HG03378 (cell line): ENCODE results near the gene SYNE1.
"Not testable (repeated sequence)": the region's sequence is repeated elsewhere in the genome, so short reads cannot be mapped to it uniquely, and the experiment has no call there.

Experiments used
- ATAC-seq: cut with Tn5 transposase; IDR thresholded peaks from one replicate; pipeline ENCODE4 v1.9.1; 2021; ENCODE audit warnings: mild to moderate bottlenecking, moderate library complexity; ENCODE audit not compliant: unreplicated experiment

SYNE1 gene

DNA sequence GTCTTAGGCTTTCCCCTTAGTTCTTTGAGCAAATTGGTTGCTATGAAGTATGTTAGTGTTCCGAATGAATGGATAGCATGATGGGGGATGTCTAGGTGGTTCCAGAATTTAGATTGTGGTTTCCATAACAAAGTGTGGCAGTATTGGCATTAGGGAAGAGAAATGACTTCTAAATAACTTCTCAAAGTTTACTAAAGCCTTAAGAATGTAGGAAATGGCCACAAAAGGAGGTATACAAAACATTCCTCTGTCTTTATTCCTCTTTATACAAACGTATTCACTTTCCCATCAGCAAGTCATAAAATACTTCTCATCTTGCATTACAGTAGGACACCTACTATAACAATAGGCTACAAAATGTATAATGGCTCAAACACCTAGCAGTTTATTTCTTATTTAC, 550.1 kb downstream of the SYNE1 start:
- ATAC-seq = no peak

GRCh38 chr6:152086223-152086873, 550.8 kb downstream of the SYNE1 start:
- ATAC-seq = no peak

DNA sequence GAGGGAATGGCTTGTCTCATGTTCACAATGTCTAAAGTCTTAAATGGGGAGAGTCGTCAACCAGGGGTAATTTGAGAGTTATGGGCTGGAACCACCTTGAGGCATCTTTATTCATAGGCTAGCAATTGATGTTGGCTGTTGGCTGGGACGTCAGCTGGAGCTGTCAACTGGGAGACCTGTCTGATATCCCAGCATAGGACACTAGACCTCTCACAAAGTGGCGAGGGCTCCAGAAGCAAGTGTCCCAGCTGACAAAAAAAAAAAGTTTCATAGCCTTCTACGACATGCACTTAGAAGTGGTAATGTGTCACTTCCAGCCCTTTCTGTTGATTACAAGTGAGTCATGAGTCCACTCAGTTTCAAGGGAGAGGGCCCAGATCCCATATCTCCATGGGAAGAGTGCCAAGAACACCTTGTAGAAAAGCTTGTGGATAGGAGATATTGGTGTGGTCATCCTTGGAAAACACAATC, 551.7 kb downstream of the SYNE1 start:
- ATAC-seq = no peak

DNA sequence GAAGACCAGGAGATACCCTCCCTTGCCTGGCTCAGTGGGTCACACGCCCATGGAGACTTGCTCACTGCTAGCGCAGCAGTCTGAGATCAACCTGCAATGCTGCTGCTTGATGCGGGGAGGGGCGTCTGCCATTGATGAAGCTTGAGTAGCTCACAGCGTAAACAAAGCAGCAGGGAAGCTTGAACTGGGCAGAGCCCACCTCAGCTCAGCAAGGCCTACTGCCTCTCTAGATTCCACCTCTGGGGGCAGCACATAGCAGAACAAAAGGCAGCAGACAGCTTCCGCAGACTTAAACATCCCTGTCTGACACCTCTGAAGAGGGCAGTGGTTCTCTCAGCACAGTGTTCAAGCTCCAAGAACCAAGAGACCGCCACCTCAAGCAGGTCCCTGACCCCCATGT, 558.4 kb downstream of the SYNE1 start:
- ATAC-seq = no peak

DNA sequence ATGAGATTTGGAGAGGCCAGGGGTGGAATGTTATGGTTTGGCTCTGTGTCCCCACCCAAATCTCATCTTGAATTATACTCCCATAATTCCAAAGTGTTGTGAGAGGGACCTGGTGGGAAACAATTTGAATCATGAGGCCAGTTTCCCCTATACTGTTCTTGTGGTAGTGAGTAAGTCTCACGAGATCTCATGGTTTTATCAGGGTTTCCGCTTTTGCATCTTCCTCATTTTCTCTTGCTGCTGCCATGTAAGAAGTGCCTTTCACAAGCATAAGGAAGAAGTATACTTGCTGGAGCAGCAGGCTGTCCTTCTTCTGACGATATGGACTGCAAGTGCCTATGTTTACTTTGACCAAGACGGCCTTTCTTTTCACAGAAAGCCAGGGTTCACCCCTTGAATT, 559.2 kb downstream of the SYNE1 start:
- ATAC-seq = no peak

- ATAC-seq = not testable (repeated sequence)
These were observed 560.9 kb downstream of the SYNE1 start for GRCh38 chr6:152076242-152076641.

GRCh38 chr6:152071843-152072242, 565.3 kb downstream of the SYNE1 start:
- ATAC-seq = no peak
